ENCODE results near the gene ZFPL1.

Gene ZFPL1

GRCh38 chr11:65126624-65127274, 42.7 kb downstream of the ZFPL1 start:
- TF ChIP-seq, protein P1, sequence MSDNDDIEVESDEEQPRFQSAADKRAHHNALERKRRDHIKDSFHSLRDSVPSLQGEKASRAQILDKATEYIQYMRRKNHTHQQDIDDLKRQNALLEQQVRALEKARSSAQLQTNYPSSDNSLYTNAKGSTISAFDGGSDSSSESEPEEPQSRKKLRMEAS (IDR thresholded peaks at IDR 0.05; ENCODE audit: low read depth, low read length), result no peak
- TF ChIP-seq POLR2A (IDR thresholded peaks at IDR 0.05; ENCODE audit: extremely low read depth, insufficient read length) (no peak), MYC (IDR thresholded peaks at IDR 0.05; ENCODE audit: low read depth, low read length) (no peak), CTCF (IDR thresholded peaks at IDR 0.05; ENCODE audit: low read depth, low read length) (no peak)
- no peak overlapping the region for H3K4me3 ChIP-seq (ENCODE audit: low read depth, low read length)
- DNase-seq (ENCODE audit: low read depth), result peak; percentile 4

DNA sequence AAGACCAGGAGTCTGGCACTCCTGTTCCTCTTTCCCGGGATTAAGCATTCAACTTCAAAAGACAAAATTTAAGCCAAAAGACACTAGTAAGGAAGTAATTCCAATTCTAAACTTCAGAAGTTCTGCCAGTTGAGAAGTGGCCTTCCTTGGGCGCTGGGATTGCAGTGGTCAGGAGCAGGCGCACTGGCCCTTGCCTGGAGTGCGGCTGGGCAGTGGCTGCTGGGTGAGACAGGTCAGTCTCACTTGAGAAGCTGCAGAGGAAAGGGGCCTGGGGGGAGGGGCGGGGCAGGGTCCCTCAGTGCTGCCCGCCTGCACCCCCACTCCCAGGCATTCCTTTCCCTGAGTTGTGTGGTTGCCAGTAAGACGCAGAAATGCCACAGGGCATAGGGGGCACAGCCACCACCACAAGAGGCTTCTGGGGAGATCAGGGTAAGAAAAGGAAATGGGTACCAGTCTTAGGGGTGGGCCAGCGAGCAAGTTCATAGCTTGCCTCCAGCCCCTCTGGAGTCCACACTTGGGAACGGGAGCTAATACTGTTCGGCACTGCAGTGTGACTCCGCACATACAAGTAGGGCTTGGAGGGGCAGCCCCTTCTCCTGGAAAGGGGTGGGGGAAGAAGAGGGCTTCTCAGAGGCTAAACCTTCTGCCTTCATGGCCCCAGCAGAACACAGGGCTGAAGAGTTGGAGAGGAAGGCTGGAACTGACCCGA, 43.6 kb downstream of the ZFPL1 start:
- peak; percentile 3 for DNase-seq (ENCODE audit: low read depth)
- no peak overlapping the region for H3K4me3 ChIP-seq (ENCODE audit: low read depth, low read length)
- no peak for TF ChIP-seq POLR2A (IDR thresholded peaks at IDR 0.05; ENCODE audit: extremely low read depth, insufficient read length)
- TF ChIP-seq, protein P1 (IDR thresholded peaks at IDR 0.05; ENCODE audit: low read depth, low read length), result no peak
- no peak for TF ChIP-seq CTCF (IDR thresholded peaks at IDR 0.05; ENCODE audit: low read depth, low read length)
- no peak for TF ChIP-seq MYC (IDR thresholded peaks at IDR 0.05; ENCODE audit: low read depth, low read length)

DNA sequence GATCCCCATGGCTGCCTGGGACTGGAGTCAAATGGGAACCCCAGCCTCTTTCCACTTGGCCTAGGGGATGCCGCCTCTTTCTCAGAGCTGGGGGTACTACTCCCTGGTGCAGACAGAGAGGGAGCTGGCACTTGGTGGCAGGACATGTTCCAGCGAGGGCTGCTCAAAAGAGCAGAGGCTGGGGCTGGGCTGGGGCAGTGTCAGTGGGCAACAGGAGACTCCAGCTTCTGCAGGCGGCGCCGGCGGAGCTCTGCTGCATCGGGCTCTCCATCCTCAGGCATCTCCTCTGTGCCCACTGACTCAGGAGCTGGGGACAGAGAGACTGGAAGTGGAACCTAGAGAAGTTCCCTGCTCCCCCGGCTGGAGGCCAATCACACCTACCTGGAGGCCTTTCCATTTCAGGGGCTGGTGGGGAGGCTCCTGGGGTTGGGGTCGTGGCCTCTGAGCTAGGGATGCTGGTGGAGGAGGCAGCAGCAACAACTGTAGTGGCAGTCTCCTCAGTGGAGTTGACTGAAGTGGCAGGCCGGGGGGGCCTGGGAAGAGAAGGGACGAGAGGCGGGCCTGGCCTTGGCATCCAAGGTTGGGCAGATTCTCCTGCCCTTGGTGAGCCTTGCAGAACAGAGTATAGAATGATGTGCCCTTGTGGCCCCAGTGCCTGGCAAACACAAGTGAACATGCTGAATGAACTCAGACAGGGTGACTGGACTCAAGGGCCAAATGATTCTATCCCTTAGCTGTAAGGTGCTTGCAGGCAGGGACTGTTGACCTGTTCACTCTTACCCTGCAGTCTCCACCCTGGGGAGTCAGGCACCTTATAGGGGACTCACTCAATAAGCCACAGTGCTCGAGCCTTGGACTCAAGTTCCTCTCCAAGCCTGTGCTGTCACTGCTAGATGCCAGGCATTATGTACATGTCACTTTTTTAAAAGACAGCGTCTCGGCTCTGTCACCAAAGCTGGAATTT, 44.4 kb downstream of the ZFPL1 start:
- peak; percentile 15 for DNase-seq (ENCODE audit: low read depth)
- TF ChIP-seq, protein P1 (IDR thresholded peaks at IDR 0.05; ENCODE audit: low read depth, low read length), result no peak
- TF ChIP-seq MYC (IDR thresholded peaks at IDR 0.05; ENCODE audit: low read depth, low read length), result no peak
- TF ChIP-seq POLR2A (IDR thresholded peaks at IDR 0.05; ENCODE audit: extremely low read depth, insufficient read length), result no peak
- TF ChIP-seq CTCF (IDR thresholded peaks at IDR 0.05; ENCODE audit: low read depth, low read length), result no peak
- H3K4me3 ChIP-seq (ENCODE audit: low read depth, low read length), result no peak overlapping the region

- no peak overlapping the region for H3K4me3 ChIP-seq (ENCODE audit: low read depth, low read length)
- no peak for TF ChIP-seq CTCF (IDR thresholded peaks at IDR 0.05; ENCODE audit: low read depth, low read length)
- TF ChIP-seq MYC (IDR thresholded peaks at IDR 0.05; ENCODE audit: low read depth, low read length), result no peak
- TF ChIP-seq, protein P1 (IDR thresholded peaks at IDR 0.05; ENCODE audit: low read depth, low read length), result no peak
- no peak for TF ChIP-seq POLR2A (IDR thresholded peaks at IDR 0.05; ENCODE audit: extremely low read depth, insufficient read length)
- peak; percentile 4 for DNase-seq (ENCODE audit: low read depth)
Observed at GRCh38 chr11:65129649-65130441, 45.8 kb downstream of the ZFPL1 start.
